ENCODE results near the gene RNASE1.

DNA sequence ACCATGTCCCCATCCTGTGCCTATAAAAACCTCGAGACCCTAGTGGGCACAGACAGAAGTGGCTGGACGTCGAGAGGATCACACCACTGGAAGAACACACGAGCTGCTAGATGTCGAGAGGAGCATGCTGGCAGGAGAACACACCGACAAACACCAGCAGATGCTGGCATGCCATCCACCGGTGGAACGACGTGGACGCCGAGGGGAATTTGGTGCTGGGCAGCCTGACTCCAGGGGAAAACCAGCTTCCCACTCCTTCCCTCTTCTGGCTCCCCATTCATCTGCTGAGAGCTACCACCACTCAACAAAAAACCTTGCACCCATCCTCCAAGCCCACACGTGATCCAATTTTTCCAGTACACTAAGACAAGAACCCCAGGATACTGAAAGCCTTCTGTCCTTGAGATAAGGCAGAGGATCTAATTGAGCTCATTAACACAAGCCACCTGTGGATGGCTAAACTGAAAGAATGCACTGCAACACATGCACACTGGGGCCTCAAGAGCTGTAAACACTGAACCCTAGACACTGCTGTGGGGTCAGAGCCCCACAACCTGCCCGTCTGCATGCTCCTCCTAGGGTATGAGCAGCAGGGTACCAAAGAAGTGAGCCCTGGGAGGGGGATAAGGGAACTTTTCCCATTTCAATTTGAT lies 12.1 kb downstream of the RNASE1 start:
- TF ChIP-seq, protein P1, sequence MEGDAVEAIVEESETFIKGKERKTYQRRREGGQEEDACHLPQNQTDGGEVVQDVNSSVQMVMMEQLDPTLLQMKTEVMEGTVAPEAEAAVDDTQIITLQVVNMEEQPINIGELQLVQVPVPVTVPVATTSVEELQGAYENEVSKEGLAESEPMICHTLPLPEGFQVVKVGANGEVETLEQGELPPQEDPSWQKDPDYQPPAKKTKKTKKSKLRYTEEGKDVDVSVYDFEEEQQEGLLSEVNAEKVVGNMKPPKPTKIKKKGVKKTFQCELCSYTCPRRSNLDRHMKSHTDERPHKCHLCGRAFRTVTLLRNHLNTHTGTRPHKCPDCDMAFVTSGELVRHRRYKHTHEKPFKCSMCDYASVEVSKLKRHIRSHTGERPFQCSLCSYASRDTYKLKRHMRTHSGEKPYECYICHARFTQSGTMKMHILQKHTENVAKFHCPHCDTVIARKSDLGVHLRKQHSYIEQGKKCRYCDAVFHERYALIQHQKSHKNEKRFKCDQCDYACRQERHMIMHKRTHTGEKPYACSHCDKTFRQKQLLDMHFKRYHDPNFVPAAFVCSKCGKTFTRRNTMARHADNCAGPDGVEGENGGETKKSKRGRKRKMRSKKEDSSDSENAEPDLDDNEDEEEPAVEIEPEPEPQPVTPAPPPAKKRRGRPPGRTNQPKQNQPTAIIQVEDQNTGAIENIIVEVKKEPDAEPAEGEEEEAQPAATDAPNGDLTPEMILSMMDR (IDR thresholded peaks at IDR 0.05) = no peak
- TF ChIP-seq EP300 (IDR thresholded peaks at IDR 0.05) = no peak
- no peak for TF ChIP-seq POLR2AphosphoS5 (IDR thresholded peaks at IDR 0.05)
